ENCODE data around the gene CTNND2. TPM values are rescaled to one million over a fixed set of nuclear protein-coding genes. Genes with fewer than 3 reads are reported as not detected.

CTNND2 gene
- total RNA-seq, 2 donors from 2014 or later, result not detected

GRCh38 chr5:11248966-11249365, 655.3 kb downstream of the CTNND2 start:
- no peaks in the 10 kb centered on the region for H3K27me3 ChIP-seq (replicated peaks; ENCODE audit: insufficient read depth)
- TF ChIP-seq, protein P1, sequence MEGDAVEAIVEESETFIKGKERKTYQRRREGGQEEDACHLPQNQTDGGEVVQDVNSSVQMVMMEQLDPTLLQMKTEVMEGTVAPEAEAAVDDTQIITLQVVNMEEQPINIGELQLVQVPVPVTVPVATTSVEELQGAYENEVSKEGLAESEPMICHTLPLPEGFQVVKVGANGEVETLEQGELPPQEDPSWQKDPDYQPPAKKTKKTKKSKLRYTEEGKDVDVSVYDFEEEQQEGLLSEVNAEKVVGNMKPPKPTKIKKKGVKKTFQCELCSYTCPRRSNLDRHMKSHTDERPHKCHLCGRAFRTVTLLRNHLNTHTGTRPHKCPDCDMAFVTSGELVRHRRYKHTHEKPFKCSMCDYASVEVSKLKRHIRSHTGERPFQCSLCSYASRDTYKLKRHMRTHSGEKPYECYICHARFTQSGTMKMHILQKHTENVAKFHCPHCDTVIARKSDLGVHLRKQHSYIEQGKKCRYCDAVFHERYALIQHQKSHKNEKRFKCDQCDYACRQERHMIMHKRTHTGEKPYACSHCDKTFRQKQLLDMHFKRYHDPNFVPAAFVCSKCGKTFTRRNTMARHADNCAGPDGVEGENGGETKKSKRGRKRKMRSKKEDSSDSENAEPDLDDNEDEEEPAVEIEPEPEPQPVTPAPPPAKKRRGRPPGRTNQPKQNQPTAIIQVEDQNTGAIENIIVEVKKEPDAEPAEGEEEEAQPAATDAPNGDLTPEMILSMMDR (IDR thresholded peaks at IDR 0.05), result no peak
- H3K4me1 ChIP-seq (ENCODE audit: control insufficient read depth in 1 of 2, low read depth in 2 of 2), result no peaks in the 10 kb centered on the region
- H3K36me3 ChIP-seq, result no peaks in the 10 kb centered on the region
- H3K27ac ChIP-seq, result no peak overlapping the region
- ATAC-seq (ENCODE audit: insufficient number of reproducible peaks, low FRiP score, low read depth) (no peak), DNase-seq (ENCODE audit: low spot score) (no peak)
- H3K4me3 ChIP-seq, result no peak overlapping the region
- no peaks in the 10 kb centered on the region for H3K9me3 ChIP-seq

GRCh38 chr5:11247224-11247623, 657.0 kb downstream of the CTNND2 start:
- ATAC-seq (ENCODE audit: insufficient number of reproducible peaks, low FRiP score, low read depth), result no peak
- TF ChIP-seq, protein P1 (IDR thresholded peaks at IDR 0.05), result no peak
- no peaks in the 10 kb centered on the region for H3K27me3 ChIP-seq (replicated peaks; ENCODE audit: insufficient read depth)
- DNase-seq (ENCODE audit: low spot score), result no peak
- no peaks in the 10 kb centered on the region for H3K4me1 ChIP-seq (ENCODE audit: control insufficient read depth in 1 of 2, low read depth in 2 of 2)
- H3K27ac ChIP-seq, result no peak overlapping the region
- H3K4me3 ChIP-seq, result no peak overlapping the region
- no peaks in the 10 kb centered on the region for H3K9me3 ChIP-seq
- no peaks in the 10 kb centered on the region for H3K36me3 ChIP-seq

GRCh38 chr5:11240293-11241190, 663.7 kb downstream of the CTNND2 start:
- Histone ChIP-seq H3K27ac (no peak overlapping the region), H3K36me3 (no peaks in the 10 kb centered on the region), H3K27me3 (replicated peaks; ENCODE audit: insufficient read depth) (no peaks in the 10 kb centered on the region), H3K4me1 (ENCODE audit: control insufficient read depth in 1 of 2, low read depth in 2 of 2) (no peaks in the 10 kb centered on the region), H3K9me3 (no peaks in the 10 kb centered on the region), H3K4me3 (no peak overlapping the region)
- TF ChIP-seq, protein P1 (IDR thresholded peaks at IDR 0.05), result no peak
- ATAC-seq (ENCODE audit: insufficient number of reproducible peaks, low FRiP score, low read depth) (no peak), DNase-seq (ENCODE audit: low spot score) (no peak)

- no peak overlapping the region for H3K27ac ChIP-seq
- no peaks in the 10 kb centered on the region for H3K36me3 ChIP-seq
- ATAC-seq (ENCODE audit: insufficient number of reproducible peaks, low FRiP score, low read depth), result no peak
- no peak for DNase-seq (ENCODE audit: low spot score)
- H3K4me1 ChIP-seq (ENCODE audit: control insufficient read depth in 1 of 2, low read depth in 2 of 2), result no peaks in the 10 kb centered on the region
- no peaks in the 10 kb centered on the region for H3K27me3 ChIP-seq (replicated peaks; ENCODE audit: insufficient read depth)
- H3K9me3 ChIP-seq, result no peaks in the 10 kb centered on the region
- no peak overlapping the region for H3K4me3 ChIP-seq
- TF ChIP-seq, protein P1 (IDR thresholded peaks at IDR 0.05), result no peak
These were observed 664.8 kb downstream of the CTNND2 start for GRCh38 chr5:11239261-11240015.

DNA sequence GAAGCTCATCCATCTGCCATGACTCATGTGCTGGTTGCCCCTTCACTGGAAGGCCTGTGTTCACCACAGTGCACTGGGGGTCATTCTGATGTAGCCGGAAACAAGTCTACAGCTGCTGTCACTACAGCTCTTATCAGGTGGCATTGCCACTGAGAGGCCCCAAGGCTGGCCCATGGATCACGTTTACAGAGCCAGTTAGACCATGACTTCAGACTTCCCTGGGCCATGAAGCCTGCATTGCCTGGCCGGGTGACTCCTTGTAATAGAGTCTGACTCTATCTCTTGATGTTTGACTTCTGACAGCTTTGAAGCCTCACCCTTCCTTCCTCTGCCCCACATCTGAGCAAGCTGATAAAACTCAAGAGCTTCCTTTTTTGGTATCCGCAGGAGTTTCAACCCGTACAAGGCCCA, 669.7 kb downstream of the CTNND2 start:
- no peak for ATAC-seq (ENCODE audit: insufficient number of reproducible peaks, low FRiP score, low read depth)
- Histone ChIP-seq H3K4me1 (ENCODE audit: control insufficient read depth in 1 of 2, low read depth in 2 of 2) (no peaks in the 10 kb centered on the region), H3K36me3 (no peaks in the 10 kb centered on the region), H3K27me3 (replicated peaks; ENCODE audit: insufficient read depth) (no peaks in the 10 kb centered on the region), H3K9me3 (no peaks in the 10 kb centered on the region), H3K4me3 (no peak overlapping the region), H3K27ac (no peak overlapping the region)
- no peak for DNase-seq (ENCODE audit: low spot score)
- TF ChIP-seq, protein P1 (IDR thresholded peaks at IDR 0.05), result no peak

Data from thoracic aorta (tissue), 2 donors.